Ishikawa (cell line): ENCODE data around the gene ARL8B.

Experiments
- CEBPB ChIP-seq: IDR thresholded peaks from 2 replicates; pipeline ENCODE4 v1.6.1; 2012
- EGR1 ChIP-seq: IDR thresholded peaks from 2 replicates; pipeline ENCODE4 v1.6.1; 2012
- EP300 ChIP-seq: IDR thresholded peaks from 2 replicates; pipeline ENCODE4 v1.6.1; 2012; ENCODE audit warnings: borderline replicate concordance
- FOXM1 ChIP-seq: IDR thresholded peaks from 2 replicates; pipeline ENCODE4 v1.6.1; 2012; ENCODE audit warnings: low read depth, borderline replicate concordance
- TAF1 ChIP-seq: IDR thresholded peaks from 2 replicates; pipeline ENCODE4 v1.6.1; 2012; ENCODE audit warnings: low read depth, mild to moderate bottlenecking
- TCF12 ChIP-seq: IDR thresholded peaks from 2 replicates; pipeline ENCODE4 v1.6.1; 2012; ENCODE audit warnings: low read depth
- TEAD4 ChIP-seq: IDR thresholded peaks from 2 replicates; pipeline ENCODE4 v1.6.1; 2012
- YY1 ChIP-seq: IDR thresholded peaks from 2 replicates; pipeline ENCODE4 v1.6.1; 2012; ENCODE audit warnings: low read depth
- ZBTB7A ChIP-seq: IDR thresholded peaks from 2 replicates; pipeline ENCODE4 v1.6.1; 2012; ENCODE audit warnings: low read depth
- TF ChIP-seq, protein P1 (sequence below): IDR thresholded peaks from 2 replicates; pipeline ENCODE4 v1.6.1; 2012
- TF ChIP-seq, protein P2 (sequence below): IDR thresholded peaks from 2 replicates; pipeline ENCODE4 v1.6.1; 2012
- TF ChIP-seq, protein P3 (sequence below): IDR thresholded peaks from 2 replicates; pipeline ENCODE4 v1.6.1; 2012; ENCODE audit warnings: low read depth, mild to moderate bottlenecking

DNA sequence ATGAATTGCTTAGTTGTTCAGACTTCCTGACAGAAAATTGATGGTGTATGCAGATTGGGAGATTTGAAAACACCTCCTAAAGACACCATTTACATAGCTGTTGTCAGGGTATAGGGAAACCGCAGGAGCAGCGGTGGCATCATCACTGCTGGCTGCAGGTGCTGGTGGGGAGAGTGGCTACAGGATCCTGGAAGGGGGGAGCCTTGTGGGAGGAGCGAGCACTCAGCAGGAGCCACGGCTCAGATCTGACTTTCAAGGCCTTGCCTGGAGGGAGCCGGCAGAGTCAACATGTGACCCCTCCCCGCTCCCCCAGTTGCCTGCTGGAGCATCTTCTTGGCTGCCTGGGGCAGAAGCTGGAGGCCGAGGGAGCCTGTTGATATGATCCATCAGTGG lies 91.5 kb downstream of the ARL8B start:
- TF ChIP-seq EGR1 (no peak), EP300 (no peak), YY1 (no peak), ZBTB7A (no peak), TEAD4 (no peak), FOXM1 (no peak), TAF1 (no peak), CEBPB (no peak), TCF12 (no peak)
- TF ChIP-seq, protein P1, sequence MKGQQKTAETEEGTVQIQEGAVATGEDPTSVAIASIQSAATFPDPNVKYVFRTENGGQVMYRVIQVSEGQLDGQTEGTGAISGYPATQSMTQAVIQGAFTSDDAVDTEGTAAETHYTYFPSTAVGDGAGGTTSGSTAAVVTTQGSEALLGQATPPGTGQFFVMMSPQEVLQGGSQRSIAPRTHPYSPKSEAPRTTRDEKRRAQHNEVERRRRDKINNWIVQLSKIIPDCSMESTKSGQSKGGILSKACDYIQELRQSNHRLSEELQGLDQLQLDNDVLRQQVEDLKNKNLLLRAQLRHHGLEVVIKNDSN: no peak
- TF ChIP-seq, protein P2, sequence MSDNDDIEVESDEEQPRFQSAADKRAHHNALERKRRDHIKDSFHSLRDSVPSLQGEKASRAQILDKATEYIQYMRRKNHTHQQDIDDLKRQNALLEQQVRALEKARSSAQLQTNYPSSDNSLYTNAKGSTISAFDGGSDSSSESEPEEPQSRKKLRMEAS: no peak
- TF ChIP-seq, protein P3, sequence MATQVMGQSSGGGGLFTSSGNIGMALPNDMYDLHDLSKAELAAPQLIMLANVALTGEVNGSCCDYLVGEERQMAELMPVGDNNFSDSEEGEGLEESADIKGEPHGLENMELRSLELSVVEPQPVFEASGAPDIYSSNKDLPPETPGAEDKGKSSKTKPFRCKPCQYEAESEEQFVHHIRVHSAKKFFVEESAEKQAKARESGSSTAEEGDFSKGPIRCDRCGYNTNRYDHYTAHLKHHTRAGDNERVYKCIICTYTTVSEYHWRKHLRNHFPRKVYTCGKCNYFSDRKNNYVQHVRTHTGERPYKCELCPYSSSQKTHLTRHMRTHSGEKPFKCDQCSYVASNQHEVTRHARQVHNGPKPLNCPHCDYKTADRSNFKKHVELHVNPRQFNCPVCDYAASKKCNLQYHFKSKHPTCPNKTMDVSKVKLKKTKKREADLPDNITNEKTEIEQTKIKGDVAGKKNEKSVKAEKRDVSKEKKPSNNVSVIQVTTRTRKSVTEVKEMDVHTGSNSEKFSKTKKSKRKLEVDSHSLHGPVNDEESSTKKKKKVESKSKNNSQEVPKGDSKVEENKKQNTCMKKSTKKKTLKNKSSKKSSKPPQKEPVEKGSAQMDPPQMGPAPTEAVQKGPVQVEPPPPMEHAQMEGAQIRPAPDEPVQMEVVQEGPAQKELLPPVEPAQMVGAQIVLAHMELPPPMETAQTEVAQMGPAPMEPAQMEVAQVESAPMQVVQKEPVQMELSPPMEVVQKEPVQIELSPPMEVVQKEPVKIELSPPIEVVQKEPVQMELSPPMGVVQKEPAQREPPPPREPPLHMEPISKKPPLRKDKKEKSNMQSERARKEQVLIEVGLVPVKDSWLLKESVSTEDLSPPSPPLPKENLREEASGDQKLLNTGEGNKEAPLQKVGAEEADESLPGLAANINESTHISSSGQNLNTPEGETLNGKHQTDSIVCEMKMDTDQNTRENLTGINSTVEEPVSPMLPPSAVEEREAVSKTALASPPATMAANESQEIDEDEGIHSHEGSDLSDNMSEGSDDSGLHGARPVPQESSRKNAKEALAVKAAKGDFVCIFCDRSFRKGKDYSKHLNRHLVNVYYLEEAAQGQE: no peak
